MCF 10A (cell line): ENCODE data around the gene KLHL21. TPM values are rescaled to one million over a fixed set of nuclear protein-coding genes. Genes with fewer than 3 reads are reported as not detected.
"Not testable (repeated sequence)": the region's sequence is repeated elsewhere in the genome, so short reads cannot be mapped to it uniquely, and the experiment has no call there.

Experiments
- BruUV-seq: library from RNA; stranded (reverse); fragments of 400-500 nt; replicated peaks from 2 replicates; lab custom pipeline; 2021; lab: Mats Ljungman, UMichigan
- CTCF ChIA-PET: fragments of 300-600 bp; sonication (Branson Sonifier 250); formaldehyde crosslinking; extraction: SDS; loops from one replicate; lab custom pipeline; 2021; ENCODE audit warnings: antibody characterized with exemption, inconsistent platforms; lab: Yijun Ruan, JAX
- POLR2A ChIA-PET: fragments of 300-600, 350-650 bp; sonication (Branson Sonifier 250); formaldehyde crosslinking; extraction: SDS; loops from one replicate; lab custom pipeline; 2020; ENCODE audit warnings: antibody characterized with exemption, inconsistent platforms; lab: Yijun Ruan, JAX
- DNase-seq: peaks from one replicate; pipeline ENCODE4 v3.0.0-alpha.2; 2018; ENCODE audit not compliant: unreplicated experiment
- H3K27ac Mint-ChIP-seq: one replicate; pipeline ENCODE4 v1.8.0; 2022; ENCODE audit warnings: mild to moderate bottlenecking, low read depth, mixed read lengths; ENCODE audit not compliant: unreplicated experiment
- H3K27me3 Mint-ChIP-seq: one replicate; pipeline ENCODE4 v1.8.0; 2022; ENCODE audit warnings: mixed read lengths; ENCODE audit not compliant: insufficient read depth, unreplicated experiment
- H3K36me3 Mint-ChIP-seq: one replicate; pipeline ENCODE4 v1.8.0; 2022; ENCODE audit warnings: mild to moderate bottlenecking, moderate library complexity, mixed read lengths; ENCODE audit not compliant: insufficient read depth, unreplicated experiment
- H3K4me1 Mint-ChIP-seq: one replicate; pipeline ENCODE4 v1.8.0; 2022; ENCODE audit warnings: mixed read lengths; ENCODE audit not compliant: insufficient read depth, unreplicated experiment
- H3K4me3 Mint-ChIP-seq: one replicate; pipeline ENCODE4 v1.8.0; 2022; ENCODE audit warnings: mild to moderate bottlenecking, moderate library complexity, mixed read lengths; ENCODE audit not compliant: unreplicated experiment
- H3K9me3 Mint-ChIP-seq: one replicate; pipeline ENCODE4 v1.8.0; 2022; ENCODE audit warnings: mixed read lengths; ENCODE audit not compliant: unreplicated experiment
- CTCF ChIP-seq: fragments of 200-600 bp; IDR thresholded peaks from one replicate; pipeline ENCODE4 v1.8.0; 2022; ENCODE audit warnings: antibody characterized with exemption, mild to moderate bottlenecking; ENCODE audit not compliant: unreplicated experiment
- intact Hi-C: fragments of 100-400 bp; cut with micrococcal nuclease; formaldehyde crosslinking; loops from 2 replicates; pipeline ENCODE4 v1.14.1; 2022
- total RNA-seq: library from RNA; stranded (reverse); gene quantifications from 2 replicates; pipeline ENCODE4 v1.2.3, GENCODE V29; 2022

Gene KLHL21
- total RNA-seq, 1 experiment from 2014 or later: 14.0 TPM

- no peak overlapping the region for H3K27ac Mint-ChIP-seq
- CTCF ChIA-PET: interaction anchor here (0.6 to 1.8 kb wide), 3 partner anchors 8 to 37 kb away, joined by 3 to 12 read pairs (median 4); no protein-coding TSS in a partner anchor
These were observed 35.1 kb upstream of the KLHL21 start for GRCh38 chr1:6637770-6638169.

GRCh38 chr1:6636778-6637177 lies 34.1 kb upstream of the KLHL21 start:
- CTCF ChIA-PET: interaction anchor here (0.5 to 1.8 kb wide), 3 partner anchors 9 to 85 kb away, joined by 3 to 12 read pairs (median 3); no protein-coding TSS in a partner anchor
- intact Hi-C loops, DNase-seq, H3K4me1 Mint-ChIP-seq, H3K4me3 Mint-ChIP-seq, H3K27ac Mint-ChIP-seq, BruUV-seq, H3K27me3 Mint-ChIP-seq, H3K9me3 Mint-ChIP-seq: not testable (repeated sequence)
- POLR2A ChIA-PET: interaction anchor here (1.0 to 1.4 kb wide), 2 partner anchors 10 to 11 kb away, joined by 3 read pairs; no protein-coding TSS in a partner anchor
- H3K36me3 Mint-ChIP-seq: peaks cover 93% of the 10 kb centered on the region

More at GRCh38 chr1:6637770-6638169, 35.1 kb upstream of the KLHL21 start:
- POLR2A ChIA-PET: no interaction called here
- BruUV-seq: no TSS peak
- Mint-ChIP-seq H3K4me1 (no peaks in the 10 kb centered on the region), H3K36me3 (peaks cover 95% of the 10 kb centered on the region), H3K9me3 (no peaks in the 10 kb centered on the region), H3K4me3 (no peak overlapping the region), H3K27me3 (no peaks in the 10 kb centered on the region)
- intact Hi-C loops: no loop called here
- no peak for TF ChIP-seq CTCF
- DNase-seq: no peak

GRCh38 chr1:6635910-6636760 lies 33.5 kb upstream of the KLHL21 start:
- CTCF ChIA-PET: interaction anchor here (0.5 to 1.8 kb wide), 2 partner anchors 10 to 20 kb away, joined by 3 to 12 read pairs; no protein-coding TSS in a partner anchor
- Mint-ChIP-seq H3K27ac (no peak overlapping the region), H3K27me3 (no peaks in the 10 kb centered on the region), H3K4me1 (no peaks in the 10 kb centered on the region), H3K36me3 (peaks cover 92% of the 10 kb centered on the region), H3K4me3 (no peak overlapping the region), H3K9me3 (no peaks in the 10 kb centered on the region)
- DNase-seq: no peak
- TF ChIP-seq CTCF: no peak
- BruUV-seq: no TSS peak
- POLR2A ChIA-PET: interaction anchor here (1.0 to 2.2 kb wide), 3 partner anchors 10 to 36 kb away, joined by 3 to 5 read pairs (median 3); no protein-coding TSS in a partner anchor
- intact Hi-C loops: no loop called here

GRCh38 chr1:6635161-6635909 lies 32.7 kb upstream of the KLHL21 start:
- no peak overlapping the region for H3K4me3 Mint-ChIP-seq
- DNase-seq: no peak
- intact Hi-C loops: no loop called here
- ChIA-PET POLR2A (interaction anchor here (0.6 to 2.2 kb wide), 5 partner anchors 9 to 57 kb away, joined by 3 to 7 read pairs (median 3); no protein-coding TSS in a partner anchor), CTCF (interaction anchor here (0.6 to 1.4 kb wide), 4 partner anchors 9 to 27 kb away, joined by 3 to 5 read pairs (median 3); no protein-coding TSS in a partner anchor)
- no peaks in the 10 kb centered on the region for H3K4me1 Mint-ChIP-seq
- TF ChIP-seq CTCF: no peak
- H3K27me3 Mint-ChIP-seq: no peaks in the 10 kb centered on the region
- no peak overlapping the region for H3K27ac Mint-ChIP-seq
- no peaks in the 10 kb centered on the region for H3K9me3 Mint-ChIP-seq
- TSS peak; percentile 68 for BruUV-seq
- H3K36me3 Mint-ChIP-seq: peaks cover 89% of the 10 kb centered on the region
